WI38 (cell line): ENCODE measurements around the gene ATG9B.

Experiments used
- H3K4me3 ChIP-seq: 2 replicates; pipeline ENCODE4 v1.5.1; 2011; ENCODE audit warnings: low read depth, mild to moderate bottlenecking, control low read depth, low read length
- TF ChIP-seq, protein P1 (sequence below): IDR thresholded peaks from 2 replicates; pipeline ENCODE4 v1.5.1; 2012; ENCODE audit warnings: low read depth, mild to moderate bottlenecking, control low read depth, low read length

ATG9B gene

GRCh38 chr7:151066273-151066974 lies 42.1 kb upstream of the ATG9B start:
- no peak overlapping the region for H3K4me3 ChIP-seq
- TF ChIP-seq, protein P1, sequence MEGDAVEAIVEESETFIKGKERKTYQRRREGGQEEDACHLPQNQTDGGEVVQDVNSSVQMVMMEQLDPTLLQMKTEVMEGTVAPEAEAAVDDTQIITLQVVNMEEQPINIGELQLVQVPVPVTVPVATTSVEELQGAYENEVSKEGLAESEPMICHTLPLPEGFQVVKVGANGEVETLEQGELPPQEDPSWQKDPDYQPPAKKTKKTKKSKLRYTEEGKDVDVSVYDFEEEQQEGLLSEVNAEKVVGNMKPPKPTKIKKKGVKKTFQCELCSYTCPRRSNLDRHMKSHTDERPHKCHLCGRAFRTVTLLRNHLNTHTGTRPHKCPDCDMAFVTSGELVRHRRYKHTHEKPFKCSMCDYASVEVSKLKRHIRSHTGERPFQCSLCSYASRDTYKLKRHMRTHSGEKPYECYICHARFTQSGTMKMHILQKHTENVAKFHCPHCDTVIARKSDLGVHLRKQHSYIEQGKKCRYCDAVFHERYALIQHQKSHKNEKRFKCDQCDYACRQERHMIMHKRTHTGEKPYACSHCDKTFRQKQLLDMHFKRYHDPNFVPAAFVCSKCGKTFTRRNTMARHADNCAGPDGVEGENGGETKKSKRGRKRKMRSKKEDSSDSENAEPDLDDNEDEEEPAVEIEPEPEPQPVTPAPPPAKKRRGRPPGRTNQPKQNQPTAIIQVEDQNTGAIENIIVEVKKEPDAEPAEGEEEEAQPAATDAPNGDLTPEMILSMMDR, result no peak

- H3K4me3 ChIP-seq, result no peak overlapping the region
- TF ChIP-seq, protein P1, result no peak
Measured at GRCh38 chr7:151065516-151065915, 41.2 kb upstream of the ATG9B start.

- TF ChIP-seq, protein P1, result no peak
Measured at GRCh38 chr7:151064993-151065392, 40.7 kb upstream of the ATG9B start.

DNA sequence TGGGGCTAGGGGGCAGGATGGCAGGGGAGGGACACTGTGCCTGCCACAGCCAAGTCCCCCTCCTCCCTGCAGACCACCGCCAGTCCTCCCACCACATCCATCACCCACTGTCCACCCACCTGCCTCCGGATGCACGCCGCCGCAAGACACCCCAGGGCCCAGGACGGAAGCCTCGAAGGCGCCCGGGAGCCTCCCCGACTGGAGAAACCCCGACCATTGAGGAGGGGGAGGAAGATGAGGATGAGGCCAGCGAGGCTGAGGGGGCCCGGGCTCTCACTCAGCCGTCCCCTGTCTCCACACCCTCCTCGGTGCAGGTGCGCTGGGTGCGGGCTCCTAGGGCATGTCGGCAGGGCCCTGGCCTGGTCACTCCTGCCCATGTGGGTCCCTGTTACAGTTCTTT lies 40.2 kb upstream of the ATG9B start:
- H3K4me3 ChIP-seq, result no peak overlapping the region
- TF ChIP-seq, protein P1, result no peak

More at GRCh38 chr7:151064993-151065392, 40.7 kb upstream of the ATG9B start:
- H3K4me3 ChIP-seq, result no peak overlapping the region

DNA sequence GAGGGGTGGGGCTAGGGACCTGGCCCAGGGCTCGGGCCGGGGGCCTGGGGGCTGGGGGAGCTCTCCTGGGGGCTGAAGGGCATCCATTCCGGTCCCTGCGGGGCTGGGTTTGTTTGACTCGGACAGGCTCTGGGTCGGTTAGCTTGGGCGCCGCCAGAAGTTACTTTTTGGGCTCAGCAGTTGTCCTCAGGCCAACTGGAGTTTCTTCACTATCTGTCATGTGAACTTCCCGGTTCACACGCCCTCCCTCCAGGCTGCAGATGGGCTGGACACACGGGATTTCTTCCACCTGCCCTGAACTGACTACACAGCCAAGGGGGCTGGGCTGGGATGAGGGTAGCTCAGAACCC lies 38.9 kb upstream of the ATG9B start:
- TF ChIP-seq, protein P1, result no peak
- H3K4me3 ChIP-seq, result no peak overlapping the region

DNA sequence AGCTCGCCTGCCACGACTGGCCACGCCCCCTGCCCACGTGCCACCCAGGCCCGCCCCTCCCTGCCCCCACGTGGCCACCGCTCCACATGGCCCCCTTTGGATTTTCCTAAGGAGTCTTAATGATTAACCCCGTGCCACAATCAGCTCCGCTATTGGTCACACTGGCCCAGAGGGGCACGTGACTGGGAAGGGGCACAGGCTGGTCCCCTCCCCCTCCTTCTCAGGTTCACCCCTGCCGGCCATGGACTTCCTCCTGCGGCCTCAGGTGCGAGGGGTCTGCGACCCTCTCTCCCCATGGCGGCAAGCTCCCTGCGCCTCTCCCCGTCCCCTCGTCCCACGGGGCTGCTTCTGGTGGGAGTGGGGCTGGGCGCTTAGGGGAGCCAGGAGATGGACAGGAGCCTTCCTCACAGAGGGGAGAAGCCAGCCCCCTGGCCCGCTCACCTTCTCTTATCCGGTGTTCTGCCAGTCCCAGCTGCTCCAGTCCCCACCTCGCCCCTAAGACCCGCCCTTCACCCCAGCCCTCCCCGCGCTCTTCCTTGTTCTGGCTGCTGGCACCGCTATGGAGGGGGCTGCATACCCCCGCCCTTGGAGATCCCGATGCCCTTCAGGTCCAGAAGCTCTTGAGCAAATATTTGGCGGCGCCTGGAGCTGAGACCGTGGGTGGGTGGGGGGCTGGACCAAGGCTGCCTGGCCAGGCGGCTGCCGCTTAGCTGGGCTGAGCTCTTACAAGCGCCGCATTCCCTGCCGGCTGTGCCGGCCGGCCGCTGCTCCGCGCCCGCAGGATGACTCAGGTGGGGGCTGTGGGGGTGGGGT lies 38.3 kb upstream of the ATG9B start:
- TF ChIP-seq, protein P1, result no peak
- H3K4me3 ChIP-seq, result no peak overlapping the region

DNA sequence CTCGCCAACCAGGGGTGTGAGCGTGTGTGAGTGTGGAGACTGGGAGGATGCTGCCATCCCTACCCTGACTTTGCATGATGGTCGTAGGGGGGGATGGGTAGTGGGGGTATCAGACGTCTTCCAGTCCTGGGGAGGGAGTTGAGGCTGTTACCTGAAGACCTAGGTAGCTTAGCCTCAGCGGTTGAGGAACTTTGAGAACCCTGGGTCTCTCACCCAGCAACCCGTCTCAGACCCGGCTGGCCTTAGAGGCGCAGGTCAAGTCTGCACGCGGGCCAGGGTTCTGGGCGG lies 37.8 kb upstream of the ATG9B start:
- no peak overlapping the region for H3K4me3 ChIP-seq
- TF ChIP-seq, protein P1, result no peak
